Psoas muscle (tissue), 8 donors: ENCODE results near the gene SLC27A5. TPM values are rescaled to one million over a fixed set of nuclear protein-coding genes. Genes with fewer than 3 reads are reported as not detected.

Experiments used
- ATAC-seq, 4 donors: fragments of 200-7000 bp; cut with Tn5 transposase; one replicate each; pipeline ENCODE4 v1.9.1; 2020; ENCODE audit warnings: moderate library complexity in 3 of 4, mild to moderate bottlenecking in 2 of 4
- DNase-seq, 2 donors: peaks; one replicate each; pipeline ENCODE4 v3.0.0-alpha.2; 2020
- H3K27ac ChIP-seq: fragments of 200-600 bp; one replicate; pipeline ENCODE4 v1.8.0; 2022
- H3K27me3 ChIP-seq, 3 donors: fragments of 200-600 bp in 1 of 3; one replicate each; pipeline versions ENCODE4 v1.6.1 to v1.8.0; 2013 to 2022; ENCODE audit warnings: low read length in 2 of 3, mild to moderate bottlenecking in 2 of 3, moderate library complexity in 1 of 3; ENCODE audit not compliant: insufficient read depth in 3 of 3
- H3K36me3 ChIP-seq, 2 donors: fragments of 200-600 bp in 1 of 2; one replicate each; pipeline versions ENCODE4 v1.6.1 to v1.8.0; 2013 to 2022; ENCODE audit warnings: low read depth in 1 of 2, mild to moderate bottlenecking in 1 of 2, moderate library complexity in 1 of 2; ENCODE audit not compliant: insufficient read depth in 1 of 2
- H3K4me1 ChIP-seq: fragments of 200-600 bp; one replicate; pipeline ENCODE4 v1.8.0; 2022
- H3K4me3 ChIP-seq: fragments of 200-600 bp; one replicate; pipeline ENCODE4 v1.8.0; 2022; ENCODE audit warnings: mild to moderate bottlenecking
- H3K9me3 ChIP-seq: fragments of 200-600 bp; one replicate; pipeline ENCODE4 v1.8.0; 2022
- CTCF ChIP-seq: fragments of 200-600 bp; IDR thresholded peaks from one replicate; pipeline ENCODE4 v1.8.0; 2022; ENCODE audit warnings: antibody characterized with exemption
- WGBS, 3 donors: extraction: QIAGEN DNeasy Blood & Tissue Kit; methylation state at CpG; one replicate each; pipeline versions ENCODE4 v1.1.6 to v1.1.7; 2013; 5-methylcytosine and 5-hydroxymethylcytosine counted together
- intact Hi-C, 2 donors: fragments of 100-400 bp; cut with DNase I; formaldehyde crosslinking; loops; one replicate each; pipeline versions ENCODE4 v1.11.0 to v1.14.2; 2022
- long read RNA-seq, 2 donors: library from polyadenylated mRNA; unstranded; transcript quantifications; one replicate each; pipeline ENCODE4 v2.0.0, GENCODE V29; 2021
- polyA plus RNA-seq, 3 donors: library from polyadenylated mRNA; stranded (reverse); fragments of 200-250 nt; gene quantifications; one replicate each; pipeline ENCODE4 v1.2.3, GENCODE V29; 2013
- total RNA-seq, 4 donors: library from RNA; stranded (reverse); fragmentation: NEBNext Ultra II Directional in 2 of 4; extraction: Animal tissue kit (Norgen Biotek cat#: 25700) in 2 of 4; gene quantifications; one replicate each; pipeline versions ENCODE4 v1.2.1 to v1.2.4, GENCODE V29; 2021 to 2023
- donor health status: healthy with polysubstance abuse.
- donor health status: DM: no; HTN: no; CAD: no; lungs with moderate emphysema.
- donor health status: Bipolar disorder and iron deficiency.
- donor health status: healthy.
- donor health status: DM: yes; HTN: yes; CAD: no.
- donor health status: DM: no; HTN: no; CAD: no.
- donor health status: DM: no; HTN: no; CAD: no.
- donor health status: DM: yes; HTN: yes; CAD: no.

SLC27A5 gene
- total RNA-seq: 1 to 10 TPM; 3.1 to 6.6 (median 4.0) TPM
- 10 to 100 TPM in 2 of 3 donors, 1 to 10 TPM in 1; 6.1 to 11.0 (median 10.6) TPM for polyA plus RNA-seq
- long read RNA-seq, donor 1, partial matches to known transcripts: 0 of 2 reads
- long read RNA-seq, donor 1, other reads (novel, unspliced or antisense): 1 of 2 reads
- long read RNA-seq, donor 2, partial matches to known transcripts: 0 of 2 reads
- long read RNA-seq, donor 2, other reads (novel, unspliced or antisense): 1 of 2 reads

GRCh38 chr19:58511353-58512208, at the start of gene SLC27A5:
SLC27A5 (minus strand) TSS chr19:58511992; CDS start chr19:58511955, 37 bp downstream.
- H3K4me3 ChIP-seq: no peak within 1 kb of the TSS
- DNase-seq (no peak), ATAC-seq (no peak)
- H3K4me1 ChIP-seq: peaks cover 16% of the 10 kb centered on the region
- no peaks in the 10 kb centered on the region for H3K27me3 ChIP-seq
- 70 to 77% (median 71%) methylated on average over 25 of the region's 25 CpGs for WGBS, 3 donors
- H3K9me3 ChIP-seq: no peaks in the 10 kb centered on the region
- intact Hi-C loops: no loop called here
- no peak for TF ChIP-seq CTCF
- H3K27ac ChIP-seq: no peak within 1 kb of the TSS
- H3K36me3 ChIP-seq: peaks cover 0 to 10% of the 10 kb centered on the region in 2 donors

- H3K27me3 ChIP-seq: no peaks in the 10 kb centered on the region
- no peak overlapping the region for H3K27ac ChIP-seq
- ATAC-seq (no peak), DNase-seq (peak in 1 of 2 donors; percentile 32)
- no peak overlapping the region for H3K4me3 ChIP-seq
- H3K36me3 ChIP-seq: peaks cover 0 to 12% of the 10 kb centered on the region in 2 donors
- TF ChIP-seq CTCF: no peak
- H3K9me3 ChIP-seq: no peaks in the 10 kb centered on the region
- peaks cover 49% of the 10 kb centered on the region for H3K4me1 ChIP-seq
- intact Hi-C loops: no loop called here
These were observed 49.1 kb upstream of the SLC27A5 start for GRCh38 chr19:58560921-58561320.

- intact Hi-C loops: no loop called here
- DNase-seq (peak in 1 of 2 donors; percentile 51), ATAC-seq (no peak)
- peaks cover 55% of the 10 kb centered on the region for H3K4me1 ChIP-seq
- H3K27ac ChIP-seq: peak overlapping the region; percentile 96
- 76 to 83% (median 79%) methylated on average over 8 of the region's 8 CpGs for WGBS, 3 donors
- H3K4me3 ChIP-seq: peak overlapping the region; percentile 84
- H3K9me3 ChIP-seq: no peaks in the 10 kb centered on the region
- peaks cover 0 to 16% of the 10 kb centered on the region in 2 donors for H3K36me3 ChIP-seq
- H3K27me3 ChIP-seq: no peaks in the 10 kb centered on the region
- no peak for TF ChIP-seq CTCF
These were observed 48.5 kb upstream of the SLC27A5 start for GRCh38 chr19:58560007-58560887.

- Histone ChIP-seq H3K4me1 (peaks cover 56% of the 10 kb centered on the region), H3K27me3 (no peaks in the 10 kb centered on the region)
These were observed 47.6 kb upstream of the SLC27A5 start for GRCh38 chr19:58559275-58560006.

More at GRCh38 chr19:58559275-58560006, 47.6 kb upstream of the SLC27A5 start:
- peak; percentile 94 to 96 for DNase-seq
- TF ChIP-seq CTCF: no peak
- Histone ChIP-seq H3K4me3 (peak overlapping the region; percentile 84), H3K27ac (peak overlapping the region; percentile 96), H3K36me3 (peaks cover 0 to 16% of the 10 kb centered on the region in 2 donors), H3K9me3 (no peaks in the 10 kb centered on the region)
- intact Hi-C loops: loop anchor here (1.0 kb wide), 2 partner anchors 11 to 14 kb away; partner anchors contain the start of gene MZF1 (in 1 of the 2)
- 0 to 2% (median 1%) methylated on average over 32 to 33 of the region's 33 CpGs for WGBS, 3 donors
- ATAC-seq: peak; percentile 70 to 74 (median 70)
